Bronchial epithelial cell (primary cell): ENCODE results near the gene METRN. TPM values are rescaled to one million over a fixed set of nuclear protein-coding genes. Genes with fewer than 3 reads are reported as not detected.

Source experiments
- DNase-seq: peaks from one replicate; pipeline ENCODE4 v3.0.0-alpha.2; 2010; ENCODE audit warnings: low read depth
- FAIRE-seq: peaks from 2 replicates; lab custom pipeline; 2011; peaks lifted over from hg19 to GRCh38; lab: Jason Lieb, UNC
- H3K27me3 ChIP-seq: 2 replicates; pipeline ENCODE4 v1.5.1; 2011; ENCODE audit warnings: low read length; ENCODE audit not compliant: control insufficient read depth, insufficient read depth
- H3K36me3 ChIP-seq: 2 replicates; pipeline ENCODE4 v1.5.1; 2011; ENCODE audit warnings: low read length; ENCODE audit not compliant: control insufficient read depth, insufficient read depth
- H3K4me3 ChIP-seq: 2 replicates; pipeline ENCODE4 v1.5.1; 2011; ENCODE audit warnings: mild to moderate bottlenecking, low read depth, low read length, control low read depth
- total RNA-seq: library from RNA; depleted of rRNA; stranded (reverse); fragments of >200 nt; gene quantifications from 2 replicates; pipeline ENCODE4 v1.2.1, GENCODE V29; 2014
- TF ChIP-seq, protein P1 (sequence below): IDR thresholded peaks from 2 replicates; pipeline ENCODE4 v1.5.1; 2011; ENCODE audit warnings: mild to moderate bottlenecking, moderate library complexity, low read length, control low read depth, inconsistent platforms; ENCODE audit not compliant: insufficient read depth, severe bottlenecking

METRN gene
- total RNA-seq, 1 donor from 2014 or later = 63.7 TPM

- TF ChIP-seq, protein P1, sequence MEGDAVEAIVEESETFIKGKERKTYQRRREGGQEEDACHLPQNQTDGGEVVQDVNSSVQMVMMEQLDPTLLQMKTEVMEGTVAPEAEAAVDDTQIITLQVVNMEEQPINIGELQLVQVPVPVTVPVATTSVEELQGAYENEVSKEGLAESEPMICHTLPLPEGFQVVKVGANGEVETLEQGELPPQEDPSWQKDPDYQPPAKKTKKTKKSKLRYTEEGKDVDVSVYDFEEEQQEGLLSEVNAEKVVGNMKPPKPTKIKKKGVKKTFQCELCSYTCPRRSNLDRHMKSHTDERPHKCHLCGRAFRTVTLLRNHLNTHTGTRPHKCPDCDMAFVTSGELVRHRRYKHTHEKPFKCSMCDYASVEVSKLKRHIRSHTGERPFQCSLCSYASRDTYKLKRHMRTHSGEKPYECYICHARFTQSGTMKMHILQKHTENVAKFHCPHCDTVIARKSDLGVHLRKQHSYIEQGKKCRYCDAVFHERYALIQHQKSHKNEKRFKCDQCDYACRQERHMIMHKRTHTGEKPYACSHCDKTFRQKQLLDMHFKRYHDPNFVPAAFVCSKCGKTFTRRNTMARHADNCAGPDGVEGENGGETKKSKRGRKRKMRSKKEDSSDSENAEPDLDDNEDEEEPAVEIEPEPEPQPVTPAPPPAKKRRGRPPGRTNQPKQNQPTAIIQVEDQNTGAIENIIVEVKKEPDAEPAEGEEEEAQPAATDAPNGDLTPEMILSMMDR = no peak
- DNase-seq (no peak), FAIRE-seq (no peak)
- Histone ChIP-seq H3K4me3 (peak overlapping the region; percentile 70), H3K36me3 (peaks cover 29% of the 10 kb centered on the region), H3K27me3 (no peaks in the 10 kb centered on the region)
These were observed 32.2 kb upstream of the METRN start for GRCh38 chr16:682493-683395.

DNA sequence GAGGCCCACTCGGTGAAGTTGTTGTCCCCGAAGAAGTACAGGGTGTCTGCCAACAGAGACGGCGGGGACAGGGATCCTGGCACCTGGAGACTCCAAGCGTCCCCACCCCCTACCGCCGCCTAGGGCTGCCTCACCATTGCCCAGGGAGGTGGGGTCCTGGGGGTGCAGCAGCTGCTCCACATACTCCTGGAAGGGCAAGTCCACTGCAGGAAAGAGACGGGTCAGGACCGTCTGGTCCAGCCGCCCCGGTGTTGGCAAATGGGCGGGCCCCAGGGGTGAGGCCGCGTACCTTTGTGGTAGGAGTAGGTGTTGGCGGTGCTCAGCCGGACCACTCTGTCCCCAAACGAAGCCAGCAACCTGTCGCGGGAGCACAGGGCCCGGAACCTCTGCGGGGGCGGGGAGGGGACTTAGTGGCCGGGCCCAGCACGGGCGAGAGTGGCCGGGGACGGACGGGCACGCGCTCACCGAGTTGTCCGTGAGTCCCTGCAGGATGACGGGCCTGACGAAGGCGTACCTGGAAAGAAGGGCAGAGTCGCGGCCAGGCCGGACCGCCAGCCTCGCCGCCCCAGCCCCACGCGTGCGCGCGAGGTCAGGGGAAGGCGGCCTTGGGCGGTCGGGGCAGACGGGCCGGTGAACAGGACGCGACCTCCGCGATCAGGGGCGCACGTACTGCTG is 31.4 kb upstream of the METRN start:
- H3K36me3 ChIP-seq = peaks cover 28% of the 10 kb centered on the region
- no peaks in the 10 kb centered on the region for H3K27me3 ChIP-seq
- DNase-seq (no peak), FAIRE-seq (no peak)
- TF ChIP-seq, protein P1 = no peak
- H3K4me3 ChIP-seq = peak overlapping the region; percentile 70

- Histone ChIP-seq H3K36me3 (peaks cover 28% of the 10 kb centered on the region), H3K4me3 (peak within 1 kb of the TSS; percentile 70), H3K27me3 (no peaks in the 10 kb centered on the region)
- DNase-seq (peak; percentile 87), FAIRE-seq (no peak)
- TF ChIP-seq, protein P1 = no peak
These were observed 30.7 kb upstream of the METRN start, which contains the start of gene JMJD8 for GRCh38 chr16:684071-684794. TSS of gene JMJD8 (minus strand) at chr16:684334. CDS start at chr16:684319, 15 bp downstream.

- Histone ChIP-seq H3K4me3 (peak overlapping the region; percentile 70), H3K36me3 (peaks cover 28% of the 10 kb centered on the region), H3K27me3 (no peaks in the 10 kb centered on the region)
- DNase-seq (no peak), FAIRE-seq (no peak)
- TF ChIP-seq, protein P1 = no peak
These were observed 29.8 kb upstream of the METRN start for GRCh38 chr16:684961-685696.

DNA sequence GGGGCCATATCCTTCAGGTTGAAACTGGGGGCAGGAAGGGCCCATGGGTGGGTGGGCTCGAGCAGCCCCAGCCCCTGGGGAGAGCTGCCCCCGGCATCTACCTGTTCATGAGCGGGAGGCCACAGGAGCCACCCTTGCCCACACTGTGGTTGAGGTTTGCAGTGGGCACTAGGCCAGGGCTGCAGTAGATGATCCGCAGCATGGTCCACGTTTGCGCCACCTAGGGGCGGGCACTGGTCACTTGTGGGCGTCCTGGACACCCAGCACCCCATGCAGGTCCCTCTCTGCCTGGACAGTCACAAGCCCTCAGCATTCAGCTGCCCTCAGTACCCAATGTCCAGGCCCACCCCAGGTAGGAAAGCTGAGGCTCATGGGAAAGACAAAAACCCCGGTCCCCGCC is 29.0 kb upstream of the METRN start:
- no peak overlapping the region for H3K4me3 ChIP-seq
- TF ChIP-seq, protein P1 = peak; percentile 66
- DNase-seq = peak; percentile 16
- no peaks in the 10 kb centered on the region for H3K27me3 ChIP-seq
- FAIRE-seq = no peak
- peaks cover 28% of the 10 kb centered on the region for H3K36me3 ChIP-seq
